Measurements from ENCODE around the gene WHAMM.
"Not testable (repeated sequence)": the region's sequence is repeated elsewhere in the genome, so short reads cannot be mapped to it uniquely, and the experiment has no call there.

The WHAMM gene

DNA sequence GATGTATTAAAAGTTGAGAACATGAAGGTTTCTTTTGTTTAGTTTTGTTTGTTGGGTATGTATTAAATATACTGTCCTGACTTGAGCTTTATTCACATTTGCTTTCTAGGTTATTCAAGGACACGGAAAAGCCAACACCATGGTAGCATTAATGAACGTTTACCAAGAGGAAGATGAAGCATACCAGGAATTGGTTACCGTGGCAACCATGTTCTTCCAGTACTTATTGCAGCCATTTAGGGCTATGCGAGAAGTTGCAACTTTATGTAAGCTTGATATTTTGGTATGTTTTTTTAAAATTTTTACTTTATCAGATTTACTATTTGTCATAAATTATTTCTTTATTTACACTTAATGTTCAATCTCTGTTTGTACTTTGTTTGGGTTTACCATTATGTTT, 3.6 kb downstream of the WHAMM start (continued):
- TF ChIP-seq, protein P1, sequence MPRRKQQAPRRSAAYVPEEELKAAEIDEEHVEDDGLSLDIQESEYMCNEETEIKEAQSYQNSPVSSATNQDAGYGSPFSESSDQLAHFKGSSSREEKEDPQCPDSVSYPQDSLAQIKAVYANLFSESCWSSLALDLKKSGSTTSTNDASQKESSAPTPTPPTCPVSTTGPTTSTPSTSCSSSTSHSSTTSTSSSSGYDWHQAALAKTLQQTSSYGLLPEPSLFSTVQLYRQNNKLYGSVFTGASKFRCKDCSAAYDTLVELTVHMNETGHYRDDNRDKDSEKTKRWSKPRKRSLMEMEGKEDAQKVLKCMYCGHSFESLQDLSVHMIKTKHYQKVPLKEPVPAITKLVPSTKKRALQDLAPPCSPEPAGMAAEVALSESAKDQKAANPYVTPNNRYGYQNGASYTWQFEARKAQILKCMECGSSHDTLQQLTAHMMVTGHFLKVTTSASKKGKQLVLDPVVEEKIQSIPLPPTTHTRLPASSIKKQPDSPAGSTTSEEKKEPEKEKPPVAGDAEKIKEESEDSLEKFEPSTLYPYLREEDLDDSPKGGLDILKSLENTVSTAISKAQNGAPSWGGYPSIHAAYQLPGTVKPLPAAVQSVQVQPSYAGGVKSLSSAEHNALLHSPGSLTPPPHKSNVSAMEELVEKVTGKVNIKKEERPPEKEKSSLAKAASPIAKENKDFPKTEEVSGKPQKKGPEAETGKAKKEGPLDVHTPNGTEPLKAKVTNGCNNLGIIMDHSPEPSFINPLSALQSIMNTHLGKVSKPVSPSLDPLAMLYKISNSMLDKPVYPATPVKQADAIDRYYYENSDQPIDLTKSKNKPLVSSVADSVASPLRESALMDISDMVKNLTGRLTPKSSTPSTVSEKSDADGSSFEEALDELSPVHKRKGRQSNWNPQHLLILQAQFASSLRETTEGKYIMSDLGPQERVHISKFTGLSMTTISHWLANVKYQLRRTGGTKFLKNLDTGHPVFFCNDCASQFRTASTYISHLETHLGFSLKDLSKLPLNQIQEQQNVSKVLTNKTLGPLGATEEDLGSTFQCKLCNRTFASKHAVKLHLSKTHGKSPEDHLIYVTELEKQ (tag by site-specific recombination; IDR thresholded peaks at IDR 0.05; ENCODE audit: borderline replicate concordance), result no peak

GRCh38 chr15:82820128-82820527, 10.7 kb downstream of the WHAMM start:
- peaks cover 75 to 81% of the 10 kb centered on the region in 2 experiments for H3K36me3 ChIP-seq (ENCODE audit: control insufficient read depth in 2 of 2, insufficient read depth in 1 of 2, low read length in 2 of 2)

DNA sequence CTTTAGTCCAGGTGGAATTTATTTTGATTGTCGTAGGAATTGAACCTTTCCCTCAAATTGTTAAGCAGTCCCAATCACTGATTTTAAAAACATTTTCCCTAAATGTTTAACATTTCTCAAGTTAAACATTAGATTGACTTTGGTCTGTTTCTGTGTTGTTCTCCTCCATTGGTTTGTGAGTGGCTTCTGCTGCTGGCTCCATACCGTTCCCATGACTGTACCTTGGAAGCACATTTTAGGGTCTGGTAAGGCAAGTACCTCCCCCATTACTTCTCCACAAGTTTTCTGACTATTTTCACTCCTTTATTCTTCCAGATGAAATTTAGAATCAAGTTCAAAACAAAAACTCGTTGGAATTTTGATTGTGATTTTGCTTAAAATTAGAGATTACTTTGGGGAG, 12.0 kb downstream of the WHAMM start:
- CTCF ChIA-PET; H3K27ac ChIP-seq (ENCODE audit: extremely low read depth, low read depth, low read length); H3K9me3 ChIP-seq (ENCODE audit: control insufficient read depth, insufficient read depth, low read depth, low read length); POLR2A ChIA-PET; H3K4me3 ChIP-seq (ENCODE audit: low read depth, low read length); H3K4me1 ChIP-seq (ENCODE audit: control insufficient read depth, insufficient read depth, low read length): not testable (repeated sequence)
- peaks cover 75 to 85% of the 10 kb centered on the region in 2 experiments for H3K36me3 ChIP-seq (ENCODE audit: control insufficient read depth in 2 of 2, insufficient read depth in 1 of 2, low read length in 2 of 2)

More at GRCh38 chr15:82820128-82820527, 10.7 kb downstream of the WHAMM start:
- Histone ChIP-seq H3K27ac (ENCODE audit: extremely low read depth, low read depth, low read length) (no peak overlapping the region), H3K9me3 (ENCODE audit: control insufficient read depth, insufficient read depth, low read depth, low read length) (no peaks in the 10 kb centered on the region), H3K4me3 (ENCODE audit: low read depth, low read length) (no peak overlapping the region), H3K4me1 (ENCODE audit: control insufficient read depth, insufficient read depth, low read length) (no peaks in the 10 kb centered on the region)
- CTCF ChIA-PET, result interaction anchor here (0.6 kb wide), 1 partner anchor 37 kb away, joined by 3 read pairs; no protein-coding TSS in a partner anchor
- TF ChIP-seq ZNF146 (tag by site-specific recombination; IDR thresholded peaks at IDR 0.05) (peak; percentile 81), BCL11A (tag by site-specific recombination; IDR thresholded peaks at IDR 0.05; ENCODE audit: low read depth) (no peak), ZNF677 (tag by site-specific recombination; IDR thresholded peaks at IDR 0.05) (no peak), ZNF600 (tag by site-specific recombination; IDR thresholded peaks at IDR 0.05) (no peak)
- POLR2A ChIA-PET, result no interaction called here

DNA sequence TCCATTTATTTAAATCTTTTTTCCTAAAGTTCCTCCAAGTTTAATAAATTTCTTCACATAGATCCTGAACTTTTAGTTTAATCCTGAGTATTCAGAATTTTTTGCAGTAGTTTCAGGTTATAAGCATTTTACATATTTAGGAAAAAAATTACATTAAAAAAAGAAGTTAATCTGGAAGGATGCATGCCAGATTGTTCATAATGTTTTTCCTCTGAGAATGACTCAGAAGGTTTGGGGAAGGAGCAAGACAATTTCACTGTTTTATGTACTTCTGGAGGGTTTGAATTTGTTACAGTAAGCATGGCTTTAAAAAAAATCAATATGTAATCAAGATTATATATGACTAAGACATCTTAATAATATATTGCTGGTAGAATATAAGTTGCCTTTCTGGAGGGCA, 12.4 kb downstream of the WHAMM start:
- peaks cover 75 to 86% of the 10 kb centered on the region in 2 experiments for H3K36me3 ChIP-seq (ENCODE audit: control insufficient read depth in 2 of 2, insufficient read depth in 1 of 2, low read length in 2 of 2)
- H3K4me1 ChIP-seq (ENCODE audit: control insufficient read depth, insufficient read depth, low read length); H3K4me3 ChIP-seq (ENCODE audit: low read depth, low read length); H3K9me3 ChIP-seq (ENCODE audit: control insufficient read depth, insufficient read depth, low read depth, low read length); CTCF ChIA-PET; POLR2A ChIA-PET; H3K27ac ChIP-seq (ENCODE audit: extremely low read depth, low read depth, low read length): not testable (repeated sequence)

DNA sequence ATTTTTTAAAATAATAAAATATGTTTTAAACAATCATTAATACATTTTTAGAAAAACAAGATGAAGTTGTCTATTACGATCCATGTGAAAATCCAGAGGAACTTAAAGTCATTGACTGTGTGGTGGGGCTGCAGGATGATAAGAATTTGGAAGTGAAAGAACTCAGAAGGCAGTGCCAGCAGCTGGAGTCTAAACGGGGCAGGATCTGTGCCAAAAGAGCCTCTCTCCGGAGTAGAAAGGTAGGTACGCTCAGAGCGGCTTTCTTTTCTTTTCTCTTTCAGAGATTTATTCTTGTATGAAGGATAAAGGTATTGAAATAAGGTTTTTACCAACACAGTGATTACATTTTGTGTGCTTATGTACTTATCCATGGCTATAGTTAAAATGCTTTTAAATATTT, 13.6 kb downstream of the WHAMM start:
- POLR2A ChIA-PET, result no interaction called here
- Histone ChIP-seq H3K9me3 (ENCODE audit: control insufficient read depth, insufficient read depth, low read depth, low read length) (no peaks in the 10 kb centered on the region), H3K4me1 (ENCODE audit: control insufficient read depth, insufficient read depth, low read length) (no peaks in the 10 kb centered on the region), H3K36me3 (ENCODE audit: control insufficient read depth in 2 of 2, insufficient read depth in 1 of 2, low read length in 2 of 2) (peaks cover 74 to 88% of the 10 kb centered on the region in 2 experiments), H3K4me3 (ENCODE audit: low read depth, low read length) (no peak overlapping the region), H3K27ac (ENCODE audit: extremely low read depth, low read depth, low read length) (no peak overlapping the region)
- TF ChIP-seq ZNF473 (tag by site-specific recombination; IDR thresholded peaks at IDR 0.05), result no peak
- CTCF ChIA-PET, result no interaction called here

GRCh38 chr15:82828075-82828474, 18.6 kb downstream of the WHAMM start:
- ChIA-PET POLR2A (no interaction called here), CTCF (no interaction called here)
- H3K4me1 ChIP-seq (ENCODE audit: control insufficient read depth, insufficient read depth, low read length), result no peaks in the 10 kb centered on the region
- no peak overlapping the region for H3K27ac ChIP-seq (ENCODE audit: extremely low read depth, low read depth, low read length)
- peaks cover 73 to 90% of the 10 kb centered on the region in 2 experiments for H3K36me3 ChIP-seq (ENCODE audit: control insufficient read depth in 2 of 2, insufficient read depth in 1 of 2, low read length in 2 of 2)
- H3K4me3 ChIP-seq (ENCODE audit: low read depth, low read length), result no peak overlapping the region
- TF ChIP-seq BCL11B (tag by site-specific recombination; IDR thresholded peaks at IDR 0.05; ENCODE audit: low read depth) (no peak), ZNF629 (tag by site-specific recombination; IDR thresholded peaks at IDR 0.05) (no peak), ZNF121 (tag by site-specific recombination; IDR thresholded peaks at IDR 0.05) (no peak), ZNF266 (tag by site-specific recombination; IDR thresholded peaks at IDR 0.05; ENCODE audit: low read depth) (no peak), ZNF621 (tag by site-specific recombination; IDR thresholded peaks at IDR 0.05) (no peak), ZNF660 (tag by site-specific recombination; IDR thresholded peaks at IDR 0.05) (no peak), ZBTB17 (tag by site-specific recombination; IDR thresholded peaks at IDR 0.05) (no peak), ZNF140 (tag by site-specific recombination; IDR thresholded peaks at IDR 0.05) (no peak), ZNF433 (tag by site-specific recombination; IDR thresholded peaks at IDR 0.05; ENCODE audit: low read depth) (no peak), ZNF10 (tag by site-specific recombination; IDR thresholded peaks at IDR 0.05) (no peak), ZNF658 (tag by site-specific recombination; IDR thresholded peaks at IDR 0.05) (no peak), ZNF768 (tag by site-specific recombination; IDR thresholded peaks at IDR 0.05) (no peak), GLI2 (tag by site-specific recombination; IDR thresholded peaks at IDR 0.05; ENCODE audit: borderline replicate concordance, low read depth) (no peak)
- TF ChIP-seq, protein P2, sequence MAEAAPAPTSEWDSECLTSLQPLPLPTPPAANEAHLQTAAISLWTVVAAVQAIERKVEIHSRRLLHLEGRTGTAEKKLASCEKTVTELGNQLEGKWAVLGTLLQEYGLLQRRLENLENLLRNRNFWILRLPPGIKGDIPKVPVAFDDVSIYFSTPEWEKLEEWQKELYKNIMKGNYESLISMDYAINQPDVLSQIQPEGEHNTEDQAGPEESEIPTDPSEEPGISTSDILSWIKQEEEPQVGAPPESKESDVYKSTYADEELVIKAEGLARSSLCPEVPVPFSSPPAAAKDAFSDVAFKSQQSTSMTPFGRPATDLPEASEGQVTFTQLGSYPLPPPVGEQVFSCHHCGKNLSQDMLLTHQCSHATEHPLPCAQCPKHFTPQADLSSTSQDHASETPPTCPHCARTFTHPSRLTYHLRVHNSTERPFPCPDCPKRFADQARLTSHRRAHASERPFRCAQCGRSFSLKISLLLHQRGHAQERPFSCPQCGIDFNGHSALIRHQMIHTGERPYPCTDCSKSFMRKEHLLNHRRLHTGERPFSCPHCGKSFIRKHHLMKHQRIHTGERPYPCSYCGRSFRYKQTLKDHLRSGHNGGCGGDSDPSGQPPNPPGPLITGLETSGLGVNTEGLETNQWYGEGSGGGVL (tag by site-specific recombination; IDR thresholded peaks at IDR 0.05), result no peak
- H3K9me3 ChIP-seq (ENCODE audit: control insufficient read depth, insufficient read depth, low read depth, low read length), result no peaks in the 10 kb centered on the region

Measured in HEK293 (cell line).